Chondrocyte (in vitro differentiated cells): ENCODE data around the gene MTCP1. TPM values are rescaled to one million over a fixed set of nuclear protein-coding genes. Genes with fewer than 3 reads are reported as not detected.
A peak's percentile ranks its signal among the peaks of the same experiment; 100 is the strongest.

Source experiments
- DNase-seq: peaks from one replicate; pipeline ENCODE4 v3.0.0; 2021; ENCODE audit warnings: mixed read lengths, low spot score
- H3K27ac Mint-ChIP-seq: one replicate; pipeline ENCODE4 v1.8.0; 2021; ENCODE audit warnings: mild to moderate bottlenecking, moderate library complexity, mixed read lengths; ENCODE audit not compliant: unreplicated experiment
- H3K27me3 Mint-ChIP-seq: 2 replicates; pipeline ENCODE4 v1.8.0; 2021; ENCODE audit warnings: low read depth, mixed read lengths
- H3K36me3 Mint-ChIP-seq: 2 replicates; pipeline ENCODE4 v1.8.0; 2021; ENCODE audit warnings: low read depth, mixed read lengths
- H3K4me1 Mint-ChIP-seq: 2 replicates; pipeline ENCODE4 v1.8.0; 2021; ENCODE audit warnings: low read depth, mild to moderate bottlenecking, mixed read lengths
- H3K4me3 Mint-ChIP-seq: one replicate; pipeline ENCODE4 v1.8.0; 2021; ENCODE audit warnings: mild to moderate bottlenecking, moderate library complexity, mixed read lengths; ENCODE audit not compliant: unreplicated experiment
- H3K9me3 Mint-ChIP-seq: 2 replicates; pipeline ENCODE4 v1.8.0; 2021; ENCODE audit warnings: low read depth, mixed read lengths
- CTCF ChIP-seq: fragments of 200-600 bp; sonication (generic); IDR thresholded peaks from 2 replicates; pipeline ENCODE4 v1.5.0; 2021; ENCODE audit warnings: antibody characterized with exemption, mild to moderate bottlenecking, moderate library complexity
- total RNA-seq: library from RNA; stranded (reverse); gene quantifications from 3 replicates; pipeline ENCODE4 v1.2.1, GENCODE V29; 2021

The MTCP1 gene
- total RNA-seq, 1 donor from 2014 or later = 18.6 TPM

GRCh38 chrX:155053656-155054055, 17.3 kb downstream of the MTCP1 start:
- Mint-ChIP-seq H3K27me3 (no peaks in the 10 kb centered on the region), H3K36me3 (peaks cover 4% of the 10 kb centered on the region), H3K4me1 (peaks cover 9% of the 10 kb centered on the region), H3K9me3 (peaks cover 13% of the 10 kb centered on the region), H3K4me3 (no peak overlapping the region), H3K27ac (no peak overlapping the region)
- no peak for DNase-seq
- no peak for TF ChIP-seq CTCF

- Mint-ChIP-seq H3K36me3 (peaks cover 4% of the 10 kb centered on the region), H3K4me1 (peaks cover 9% of the 10 kb centered on the region), H3K4me3 (no peak overlapping the region), H3K9me3 (peaks cover 13% of the 10 kb centered on the region), H3K27ac (no peak overlapping the region), H3K27me3 (no peaks in the 10 kb centered on the region)
- no peak for DNase-seq
- TF ChIP-seq CTCF = no peak
These were observed 18.0 kb downstream of the MTCP1 start for GRCh38 chrX:155052738-155053498.

- Mint-ChIP-seq H3K9me3 (peaks cover 17% of the 10 kb centered on the region), H3K36me3 (peaks cover 2% of the 10 kb centered on the region), H3K4me3 (no peak overlapping the region), H3K27ac (no peak overlapping the region), H3K27me3 (no peaks in the 10 kb centered on the region), H3K4me1 (no peaks in the 10 kb centered on the region)
- no peak for DNase-seq
- TF ChIP-seq CTCF = peak; percentile 69
These were observed 21.8 kb downstream of the MTCP1 start for GRCh38 chrX:155048977-155049619.

GRCh38 chrX:155046811-155047528, 24.0 kb downstream of the MTCP1 start:
- H3K27me3 Mint-ChIP-seq = no peaks in the 10 kb centered on the region
- H3K9me3 Mint-ChIP-seq = peaks cover 12% of the 10 kb centered on the region
- H3K36me3 Mint-ChIP-seq = peaks cover 2% of the 10 kb centered on the region

More at GRCh38 chrX:155046811-155047528, 24.0 kb downstream of the MTCP1 start:
- no peak for TF ChIP-seq CTCF
- Mint-ChIP-seq H3K4me3 (no peak overlapping the region), H3K27ac (no peak overlapping the region), H3K4me1 (no peaks in the 10 kb centered on the region)
- DNase-seq = no peak
